Measurements from ENCODE around the gene CPAMD8. TPM values are rescaled to one million over a fixed set of nuclear protein-coding genes. Genes with fewer than 3 reads are reported as not detected.

Gene CPAMD8
- total RNA-seq, 1 experiment from 2014 or later, result 3.9 TPM

- Histone ChIP-seq H2AFZ (ENCODE audit: low read length) (peak overlapping the region; percentile 40; the same call in 1 of the 2 replicates), H3F3A (ENCODE audit: low read length, unreplicated experiment) (no peaks in the 10 kb centered on the region), H3K4me3 (ENCODE audit: low read length) (peak overlapping the region; percentile 35; the same call in 1 of the 2 replicates), H3K9me2 (replicated peaks; ENCODE audit: low read length) (no peaks in the 10 kb centered on the region), H3K9ac (ENCODE audit: low read length) (0 out of 2 replicates have a peak overlapping the region, but pooled peaks have one; percentile 26), H3K4me2 (ENCODE audit: low read length) (peak overlapping the region; percentile 72), H3K27me3 (ENCODE audit: low read length) (no peaks in the 10 kb centered on the region), H3K79me2 (ENCODE audit: low read length) (no peaks in the 10 kb centered on the region), H3K36me3 (ENCODE audit: low read depth, low read length) (no peaks in the 10 kb centered on the region), H3K27ac (ENCODE audit: low read length) (peak overlapping the region; percentile 79), H3K9me3 (ENCODE audit: low read length) (no peaks in the 10 kb centered on the region), H3K4me1 (ENCODE audit: insufficient read depth, low read length) (peaks cover 12% of the 10 kb centered on the region), H4K20me1 (ENCODE audit: low read length) (no peaks in the 10 kb centered on the region)
- ATAC-seq (peak; percentile 76), DNase-seq (peak; percentile 90)
- intact Hi-C loops (cut with micrococcal nuclease), result no loop called here
- BruUV-seq (replicated peaks), result no TSS peak
- ChIA-PET POLR2A (ENCODE audit: unreplicated experiment) (no interaction called here), CTCF (no interaction called here)
- TF ChIP-seq EZH2phosphoT487 (IDR thresholded peaks at IDR 0.05; ENCODE audit: borderline replicate concordance, low read length), result no peak
Observed at GRCh38 chr19:16920816-16921529, 105.6 kb downstream of the CPAMD8 start.

- no peak for ATAC-seq
- DNase-seq, result no peak
- H2AFZ ChIP-seq (ENCODE audit: low read length), result no peak overlapping the region
- H3K27me3 ChIP-seq (ENCODE audit: low read length), result peaks cover 6% of the 10 kb centered on the region; the same call in 1 of the 2 replicates
- peaks cover 12% of the 10 kb centered on the region for H3K4me1 ChIP-seq (ENCODE audit: insufficient read depth, low read length)
- no peaks in the 10 kb centered on the region for H3K79me2 ChIP-seq (ENCODE audit: low read length)
- no peak overlapping the region for H3K27ac ChIP-seq (ENCODE audit: low read length)
- intact Hi-C loops (cut with micrococcal nuclease), result no loop called here
- ChIA-PET CTCF (no interaction called here), POLR2A (ENCODE audit: unreplicated experiment) (no interaction called here)
- no TSS peak for BruUV-seq (replicated peaks)
- H3K9me2 ChIP-seq (replicated peaks; ENCODE audit: low read length), result no peaks in the 10 kb centered on the region
- no peak overlapping the region for H3K9ac ChIP-seq (ENCODE audit: low read length)
- no peaks in the 10 kb centered on the region for H3K36me3 ChIP-seq (ENCODE audit: low read depth, low read length)
- no peak overlapping the region for H3K4me2 ChIP-seq (ENCODE audit: low read length)
- H3K4me3 ChIP-seq (ENCODE audit: low read length), result no peak overlapping the region
- no peaks in the 10 kb centered on the region for H3F3A ChIP-seq (ENCODE audit: low read length, unreplicated experiment)
- TF ChIP-seq CTCF (conservative IDR thresholded peaks at IDR 0.05; ENCODE audit: low read depth, low read length), result no peak
- TF ChIP-seq EZH2phosphoT487 (IDR thresholded peaks at IDR 0.05; ENCODE audit: borderline replicate concordance, low read length), result no peak
- TF ChIP-seq EZH2 (IDR thresholded peaks at IDR 0.05; ENCODE audit: low read length, unreplicated experiment), result no peak
- no peaks in the 10 kb centered on the region for H4K20me1 ChIP-seq (ENCODE audit: low read length)
- no peaks in the 10 kb centered on the region for H3K9me3 ChIP-seq (ENCODE audit: low read length)
Observed at GRCh38 chr19:16919496-16919895, 107.1 kb downstream of the CPAMD8 start.

- no peak for ATAC-seq
- Histone ChIP-seq H3F3A (ENCODE audit: low read length, unreplicated experiment) (no peaks in the 10 kb centered on the region), H3K4me3 (ENCODE audit: low read length) (no peak overlapping the region), H3K9ac (ENCODE audit: low read length) (no peak overlapping the region), H3K9me2 (replicated peaks; ENCODE audit: low read length) (no peaks in the 10 kb centered on the region), H3K4me2 (ENCODE audit: low read length) (no peak overlapping the region), H3K79me2 (ENCODE audit: low read length) (no peaks in the 10 kb centered on the region), H3K9me3 (ENCODE audit: low read length) (peaks cover 11% of the 10 kb centered on the region; the same call in 1 of the 2 replicates), H2AFZ (ENCODE audit: low read length) (no peak overlapping the region), H3K27me3 (ENCODE audit: low read length) (peaks cover 6% of the 10 kb centered on the region; the same call in 1 of the 2 replicates), H4K20me1 (ENCODE audit: low read length) (no peaks in the 10 kb centered on the region), H3K4me1 (ENCODE audit: insufficient read depth, low read length) (peaks cover 12% of the 10 kb centered on the region), H3K36me3 (ENCODE audit: low read depth, low read length) (no peaks in the 10 kb centered on the region), H3K27ac (ENCODE audit: low read length) (no peak overlapping the region)
- TF ChIP-seq EZH2 (IDR thresholded peaks at IDR 0.05; ENCODE audit: low read length, unreplicated experiment) (no peak), EZH2phosphoT487 (IDR thresholded peaks at IDR 0.05; ENCODE audit: borderline replicate concordance, low read length) (no peak), CTCF (conservative IDR thresholded peaks at IDR 0.05; ENCODE audit: low read depth, low read length) (no peak)
- no peak for DNase-seq
- ChIA-PET CTCF (no interaction called here), POLR2A (ENCODE audit: unreplicated experiment) (no interaction called here)
- intact Hi-C loops (cut with micrococcal nuclease), result no loop called here
- no TSS peak for BruUV-seq (replicated peaks)
Observed at GRCh38 chr19:16917401-16917800, 109.2 kb downstream of the CPAMD8 start.

Data from PC-3 (cell line).